VCaP (cell line): ENCODE measurements around the gene OOSP1.

Experiments used
- H3K27ac ChIP-seq: fragments of 450-650 bp; 2 replicates; pipeline ENCODE4 v1.5.1; 2017
- CTCF ChIP-seq: fragments of 450-650 bp; conservative IDR thresholded peaks from 2 replicates; pipeline ENCODE4 v1.5.1; 2017; ENCODE audit warnings: mild to moderate bottlenecking, moderate library complexity

The OOSP1 gene

GRCh38 chr11:59938132-59938531 lies at the start of gene OOSP1:
Gene OOSP1, plus strand, starts transcription at chr11:59938432. Its CDS starts 23 bp downstream, at chr11:59938455.
- TF ChIP-seq CTCF: no peak
- H3K27ac ChIP-seq: no peak within 1 kb of the TSS

GRCh38 chr11:59891781-59892181 lies 46.5 kb upstream of the OOSP1 start:
- no peak overlapping the region for H3K27ac ChIP-seq
- no peak for TF ChIP-seq CTCF

GRCh38 chr11:59894616-59895015 lies 43.6 kb upstream of the OOSP1 start:
- no peak for TF ChIP-seq CTCF
- no peak overlapping the region for H3K27ac ChIP-seq

- TF ChIP-seq CTCF: no peak
Measured at GRCh38 chr11:59898046-59898445, 40.2 kb upstream of the OOSP1 start.

GRCh38 chr11:59898650-59899049 lies 39.6 kb upstream of the OOSP1 start:
- no peak overlapping the region for H3K27ac ChIP-seq
- no peak for TF ChIP-seq CTCF

More at GRCh38 chr11:59898046-59898445, 40.2 kb upstream of the OOSP1 start:
- no peak overlapping the region for H3K27ac ChIP-seq

GRCh38 chr11:59899532-59899931 lies 38.7 kb upstream of the OOSP1 start:
- no peak for TF ChIP-seq CTCF
- H3K27ac ChIP-seq: no peak overlapping the region

- H3K27ac ChIP-seq: no peak overlapping the region
- no peak for TF ChIP-seq CTCF
Measured at GRCh38 chr11:59900366-59901126, 37.7 kb upstream of the OOSP1 start.
